T-helper 2 cell treated with Interferon-gamma antibody and Interleukin-4, amounts not matched to agents 5 μg/mL and 100 μg/mL, for 36 hours (primary cell): ENCODE data around the gene POU6F2.

ENCODE experiments used
- DNase-seq: peaks from one replicate; pipeline ENCODE4 v3.0.0; 2021; ENCODE audit warnings: low spot score
- H3K27ac Mint-ChIP-seq: one replicate; pipeline ENCODE4 v1.8.0; 2021; ENCODE audit warnings: mild to moderate bottlenecking, mixed read lengths
- H3K27me3 Mint-ChIP-seq: one replicate; pipeline ENCODE4 v1.8.0; 2021; ENCODE audit warnings: low read depth, mixed read lengths
- H3K36me3 Mint-ChIP-seq: one replicate; pipeline ENCODE4 v1.8.0; 2021; ENCODE audit warnings: low read depth, mixed read lengths
- H3K4me1 Mint-ChIP-seq: one replicate; pipeline ENCODE4 v1.8.0; 2021; ENCODE audit warnings: low read depth, mixed read lengths
- H3K4me3 Mint-ChIP-seq: one replicate; pipeline ENCODE4 v1.8.0; 2022; ENCODE audit warnings: mild to moderate bottlenecking, moderate library complexity, mixed read lengths
- H3K9me3 Mint-ChIP-seq: one replicate; pipeline ENCODE4 v1.8.0; 2021; ENCODE audit warnings: mixed read lengths

Gene POU6F2

GRCh38 chr7:39212876-39213275 is 235.2 kb downstream of the POU6F2 start:
- H3K27ac Mint-ChIP-seq = no peak overlapping the region
- no peaks in the 10 kb centered on the region for H3K9me3 Mint-ChIP-seq
- H3K4me1 Mint-ChIP-seq = no peaks in the 10 kb centered on the region
- no peak for DNase-seq
- H3K36me3 Mint-ChIP-seq = no peaks in the 10 kb centered on the region
- no peak overlapping the region for H3K4me3 Mint-ChIP-seq
- no peaks in the 10 kb centered on the region for H3K27me3 Mint-ChIP-seq

- no peaks in the 10 kb centered on the region for H3K9me3 Mint-ChIP-seq
- H3K4me3 Mint-ChIP-seq = no peak overlapping the region
- H3K36me3 Mint-ChIP-seq = no peaks in the 10 kb centered on the region
- no peak overlapping the region for H3K27ac Mint-ChIP-seq
- no peaks in the 10 kb centered on the region for H3K4me1 Mint-ChIP-seq
- no peak for DNase-seq
- no peaks in the 10 kb centered on the region for H3K27me3 Mint-ChIP-seq
Measured at GRCh38 chr7:39217783-39218182, 240.1 kb downstream of the POU6F2 start.

- Mint-ChIP-seq H3K27me3 (no peaks in the 10 kb centered on the region), H3K27ac (no peak overlapping the region), H3K9me3 (no peaks in the 10 kb centered on the region), H3K4me1 (no peaks in the 10 kb centered on the region), H3K36me3 (no peaks in the 10 kb centered on the region), H3K4me3 (no peak overlapping the region)
- DNase-seq = no peak
Measured at GRCh38 chr7:39219869-39220268, 242.2 kb downstream of the POU6F2 start.

- no peaks in the 10 kb centered on the region for H3K27me3 Mint-ChIP-seq
- H3K9me3 Mint-ChIP-seq = no peaks in the 10 kb centered on the region
- no peaks in the 10 kb centered on the region for H3K4me1 Mint-ChIP-seq
- H3K36me3 Mint-ChIP-seq = no peaks in the 10 kb centered on the region
- no peak overlapping the region for H3K4me3 Mint-ChIP-seq
- no peak for DNase-seq
- H3K27ac Mint-ChIP-seq = no peak overlapping the region
Measured at GRCh38 chr7:39221901-39222300, 244.2 kb downstream of the POU6F2 start.

- Mint-ChIP-seq H3K36me3 (no peaks in the 10 kb centered on the region), H3K9me3 (no peaks in the 10 kb centered on the region), H3K27ac (no peak overlapping the region), H3K27me3 (no peaks in the 10 kb centered on the region), H3K4me3 (no peak overlapping the region), H3K4me1 (no peaks in the 10 kb centered on the region)
- no peak for DNase-seq
Measured at GRCh38 chr7:39228946-39229345, 251.2 kb downstream of the POU6F2 start.

- H3K9me3 Mint-ChIP-seq = no peaks in the 10 kb centered on the region
- no peaks in the 10 kb centered on the region for H3K27me3 Mint-ChIP-seq
- H3K4me1 Mint-ChIP-seq = no peaks in the 10 kb centered on the region
- H3K36me3 Mint-ChIP-seq = no peaks in the 10 kb centered on the region
- DNase-seq = no peak
- no peak overlapping the region for H3K4me3 Mint-ChIP-seq
- H3K27ac Mint-ChIP-seq = no peak overlapping the region
Measured at GRCh38 chr7:39233851-39234529, 256.3 kb downstream of the POU6F2 start.

GRCh38 chr7:39238234-39238869 is 260.6 kb downstream of the POU6F2 start:
- H3K4me1 Mint-ChIP-seq = no peaks in the 10 kb centered on the region
- no peak overlapping the region for H3K27ac Mint-ChIP-seq
- no peaks in the 10 kb centered on the region for H3K36me3 Mint-ChIP-seq
- H3K9me3 Mint-ChIP-seq = no peaks in the 10 kb centered on the region
- DNase-seq = no peak
- no peaks in the 10 kb centered on the region for H3K27me3 Mint-ChIP-seq
- H3K4me3 Mint-ChIP-seq = no peak overlapping the region

GRCh38 chr7:39240864-39241263 is 263.2 kb downstream of the POU6F2 start:
- H3K27me3 Mint-ChIP-seq = no peaks in the 10 kb centered on the region
- H3K4me1 Mint-ChIP-seq = no peaks in the 10 kb centered on the region
- H3K4me3 Mint-ChIP-seq = no peak overlapping the region
- no peak for DNase-seq
- no peak overlapping the region for H3K27ac Mint-ChIP-seq
- H3K9me3 Mint-ChIP-seq = no peaks in the 10 kb centered on the region
- no peaks in the 10 kb centered on the region for H3K36me3 Mint-ChIP-seq

GRCh38 chr7:39247576-39247975 is 269.9 kb downstream of the POU6F2 start:
- H3K27me3 Mint-ChIP-seq = no peaks in the 10 kb centered on the region
- H3K4me3 Mint-ChIP-seq = no peak overlapping the region
- no peaks in the 10 kb centered on the region for H3K9me3 Mint-ChIP-seq
- DNase-seq = no peak
- H3K36me3 Mint-ChIP-seq = no peaks in the 10 kb centered on the region
- no peak overlapping the region for H3K27ac Mint-ChIP-seq
- H3K4me1 Mint-ChIP-seq = no peaks in the 10 kb centered on the region

GRCh38 chr7:39248041-39248691 is 270.5 kb downstream of the POU6F2 start:
- Mint-ChIP-seq H3K27ac (no peak overlapping the region), H3K27me3 (no peaks in the 10 kb centered on the region), H3K4me1 (no peaks in the 10 kb centered on the region), H3K4me3 (no peak overlapping the region), H3K36me3 (no peaks in the 10 kb centered on the region), H3K9me3 (no peaks in the 10 kb centered on the region)
- DNase-seq = no peak

- H3K4me3 Mint-ChIP-seq = no peak overlapping the region
- H3K9me3 Mint-ChIP-seq = no peaks in the 10 kb centered on the region
- no peaks in the 10 kb centered on the region for H3K36me3 Mint-ChIP-seq
- no peak for DNase-seq
- H3K27ac Mint-ChIP-seq = no peak overlapping the region
- H3K27me3 Mint-ChIP-seq = no peaks in the 10 kb centered on the region
- H3K4me1 Mint-ChIP-seq = no peaks in the 10 kb centered on the region
Measured at GRCh38 chr7:39248692-39249090, 271.0 kb downstream of the POU6F2 start.

- Mint-ChIP-seq H3K4me1 (no peaks in the 10 kb centered on the region), H3K4me3 (no peak overlapping the region), H3K27ac (no peak overlapping the region), H3K36me3 (no peaks in the 10 kb centered on the region), H3K27me3 (no peaks in the 10 kb centered on the region), H3K9me3 (no peaks in the 10 kb centered on the region)
- no peak for DNase-seq
Measured at GRCh38 chr7:39249635-39250152, 272.0 kb downstream of the POU6F2 start.

- Mint-ChIP-seq H3K27ac (no peak overlapping the region), H3K27me3 (no peaks in the 10 kb centered on the region), H3K36me3 (no peaks in the 10 kb centered on the region), H3K9me3 (no peaks in the 10 kb centered on the region), H3K4me3 (no peak overlapping the region), H3K4me1 (no peaks in the 10 kb centered on the region)
- no peak for DNase-seq
Measured at GRCh38 chr7:39252916-39253315, 275.2 kb downstream of the POU6F2 start.

- no peaks in the 10 kb centered on the region for H3K27me3 Mint-ChIP-seq
- no peak overlapping the region for H3K27ac Mint-ChIP-seq
- H3K36me3 Mint-ChIP-seq = no peaks in the 10 kb centered on the region
- H3K9me3 Mint-ChIP-seq = no peaks in the 10 kb centered on the region
- H3K4me1 Mint-ChIP-seq = no peaks in the 10 kb centered on the region
- H3K4me3 Mint-ChIP-seq = no peak overlapping the region
- DNase-seq = no peak
Measured at GRCh38 chr7:39259391-39260003, 281.8 kb downstream of the POU6F2 start.
